AG04450 (cell line): ENCODE data around the gene TBL1XR1. TPM values are rescaled to one million over a fixed set of nuclear protein-coding genes. Genes with fewer than 3 reads are reported as not detected.
"Not testable (repeated sequence)": the region's sequence is repeated elsewhere in the genome, so short reads cannot be mapped to it uniquely, and the experiment has no call there.

ENCODE experiments used
- CTCF ChIA-PET: fragments of 300-600, 350-600 bp; formaldehyde crosslinking; extraction: SDS; loops from one replicate; lab custom pipeline; 2022; ENCODE audit warnings: antibody characterized with exemption, inconsistent platforms; lab: Charles Lee
- POLR2A ChIA-PET: fragments of 350-600 bp; formaldehyde crosslinking; extraction: SDS; loops from one replicate; lab custom pipeline; 2021; ENCODE audit warnings: antibody characterized with exemption, inconsistent platforms; lab: Yijun Ruan, JAX
- DNase-seq: peaks from one replicate; pipeline ENCODE4 v3.0.0-alpha.2; 2011; ENCODE audit warnings: low read depth, low spot score
- H3K27ac ChIP-seq: one replicate; pipeline ENCODE4 v1.5.1; 2012; ENCODE audit warnings: low read depth, low read length, control low read depth
- H3K27me3 ChIP-seq: one replicate; pipeline ENCODE4 v1.6.0; 2012; ENCODE audit warnings: low read length; ENCODE audit not compliant: control insufficient read depth, insufficient read depth
- H3K4me3 ChIP-seq: 2 replicates; pipeline ENCODE4 v1.5.1; 2011; ENCODE audit warnings: mild to moderate bottlenecking, low read depth, low read length, control low read depth
- H3K9me3 ChIP-seq: 2 replicates; pipeline ENCODE4 v1.5.1; 2012; ENCODE audit warnings: low read length; ENCODE audit not compliant: control insufficient read depth, insufficient read depth
- CTCF ChIP-seq: IDR thresholded peaks from 2 replicates; pipeline ENCODE4 v1.5.1; 2011; ENCODE audit warnings: low read depth, low read length, control low read depth, inconsistent platforms
- polyA plus RNA-seq: library from polyadenylated mRNA; depleted of rRNA; stranded (reverse); fragments of >200 nt; gene quantifications from 2 replicates; pipeline ENCODE4 v1.2.3, GENCODE V29; 2011

TBL1XR1 gene
- polyA plus RNA-seq, 1 experiment: 207 TPM

GRCh38 chr3:177185035-177185574, 12.2 kb downstream of the TBL1XR1 start:
- DNase-seq: no peak
- no peak overlapping the region for H3K27ac ChIP-seq
- no peaks in the 10 kb centered on the region for H3K9me3 ChIP-seq
- ChIA-PET CTCF (interaction anchor here (0.6 to 0.7 kb wide), 3 partner anchors 29 to 735 kb away, joined by 3 to 6 read pairs (median 3); no protein-coding TSS in a partner anchor), POLR2A (no interaction called here)
- no peak for TF ChIP-seq CTCF
- no peak overlapping the region for H3K4me3 ChIP-seq
- H3K27me3 ChIP-seq: no peaks in the 10 kb centered on the region

- POLR2A ChIA-PET, H3K4me3 ChIP-seq, H3K27me3 ChIP-seq, DNase-seq, H3K9me3 ChIP-seq, H3K27ac ChIP-seq: not testable (repeated sequence)
- CTCF ChIA-PET: interaction anchor here (0.5 to 0.7 kb wide), 3 partner anchors 150 to 735 kb away, joined by 3 to 6 read pairs (median 3); no protein-coding TSS in a partner anchor
Measured at GRCh38 chr3:177184602-177185001, 12.7 kb downstream of the TBL1XR1 start.

GRCh38 chr3:177182352-177182751, 14.9 kb downstream of the TBL1XR1 start:
- POLR2A ChIA-PET: no interaction called here
- CTCF ChIA-PET: no interaction called here
- Histone ChIP-seq H3K4me3 (no peak overlapping the region), H3K27me3 (no peaks in the 10 kb centered on the region), H3K27ac (no peak overlapping the region), H3K9me3 (no peaks in the 10 kb centered on the region)
- DNase-seq: no peak
- TF ChIP-seq CTCF: no peak

GRCh38 chr3:177181418-177181817, 15.9 kb downstream of the TBL1XR1 start:
- no peak overlapping the region for H3K4me3 ChIP-seq
- TF ChIP-seq CTCF: no peak
- no peak overlapping the region for H3K27ac ChIP-seq
- DNase-seq: no peak
- no peaks in the 10 kb centered on the region for H3K9me3 ChIP-seq
- CTCF ChIA-PET: no interaction called here
- POLR2A ChIA-PET: no interaction called here
- no peaks in the 10 kb centered on the region for H3K27me3 ChIP-seq

- Histone ChIP-seq H3K27ac (no peak overlapping the region), H3K9me3 (no peaks in the 10 kb centered on the region), H3K4me3 (no peak overlapping the region), H3K27me3 (no peaks in the 10 kb centered on the region)
- ChIA-PET CTCF (no interaction called here), POLR2A (no interaction called here)
- no peak for DNase-seq
- TF ChIP-seq CTCF: no peak
Measured at GRCh38 chr3:177180506-177180905, 16.8 kb downstream of the TBL1XR1 start.
